Neural cell (in vitro differentiated cells): Measurements from ENCODE around the gene DNAH17.

ENCODE experiments used
- CTCF ChIP-seq: fragments of 450-650 bp; IDR thresholded peaks from 2 replicates; pipeline ENCODE4 v1.5.1; 2014; ENCODE audit warnings: antibody characterized with exemption, mild to moderate bottlenecking, moderate library complexity; ENCODE audit not compliant: poor library complexity, severe bottlenecking
- EZH2 ChIP-seq: fragments of 200-600, 300-800 bp; shearing (Covaris generic), sonication (generic); IDR thresholded peaks from 2 replicates; pipeline ENCODE4 v1.6.1; 2014; ENCODE audit warnings: antibody characterized with exemption, low read length, borderline replicate concordance, mild to moderate bottlenecking; ENCODE audit not compliant: insufficient read depth, poor library complexity, severe bottlenecking
- POLR2AphosphoS5 ChIP-seq: IDR thresholded peaks from 2 replicates; pipeline ENCODE4 v1.6.1; 2012
- RAD21 ChIP-seq: fragments of 450-650 bp; conservative IDR thresholded peaks from 2 replicates; pipeline ENCODE4 v1.6.1; 2014; ENCODE audit warnings: antibody characterized with exemption, mild to moderate bottlenecking, moderate library complexity
- TAF1 ChIP-seq: IDR thresholded peaks from 2 replicates; pipeline ENCODE4 v1.6.1; 2012; ENCODE audit warnings: low read depth

- TF ChIP-seq CTCF, result no peak
- no peak for TF ChIP-seq TAF1
- no peak for TF ChIP-seq POLR2AphosphoS5
- no peak for TF ChIP-seq EZH2
- no peak for TF ChIP-seq RAD21
Measured at GRCh38 chr17:78515480-78515879, 61.7 kb downstream of the DNAH17 start.
